Natural killer cell (primary cell): ENCODE measurements around the gene ATP8B2. TPM values are rescaled to one million over a fixed set of nuclear protein-coding genes. Genes with fewer than 3 reads are reported as not detected.
A peak's percentile ranks its signal among the peaks of the same experiment; 100 is the strongest.

Experiments used
- ATAC-seq, 3 donors: fragments of 150-1000 bp in 2 of 3; fragments of 200-7000 bp in 1 of 3; cut with Tn5 transposase; 1 replicate in 1 of 3; 2 replicates in 2 of 3; pipeline ENCODE4 v1.10.0; 2021; ENCODE audit warnings: mild to moderate bottlenecking in 2 of 3, moderate library complexity in 2 of 3
- DNase-seq, 2 donors: peaks; one replicate each; pipeline versions ENCODE4 v3.0.0 to v3.0.0-alpha.2; 2013 to 2021; ENCODE audit warnings: mixed read lengths in 1 of 2
- H3K27ac ChIP-seq: one replicate; pipeline ENCODE4 v1.5.1; 2013; ENCODE audit warnings: mild to moderate bottlenecking, low read length
- H3K27me3 ChIP-seq: one replicate; pipeline ENCODE4 v1.6.1; 2013; ENCODE audit warnings: low read length; ENCODE audit not compliant: control insufficient read depth, insufficient read depth
- H3K36me3 ChIP-seq: one replicate; pipeline ENCODE4 v1.6.1; 2013; ENCODE audit warnings: low read length; ENCODE audit not compliant: control insufficient read depth, insufficient read depth
- H3K4me1 ChIP-seq: one replicate; pipeline ENCODE4 v1.6.1; 2013; ENCODE audit warnings: low read length; ENCODE audit not compliant: control insufficient read depth, insufficient read depth
- H3K4me3 ChIP-seq: one replicate; pipeline ENCODE4 v1.5.1; 2013; ENCODE audit warnings: low read length
- H3K9me3 ChIP-seq: one replicate; pipeline ENCODE4 v1.6.1; 2013; ENCODE audit warnings: low read length; ENCODE audit not compliant: control insufficient read depth, insufficient read depth
- H3K27ac Mint-ChIP-seq, 2 donors: one replicate each; pipeline ENCODE4 v1.8.0; 2022; ENCODE audit warnings: mild to moderate bottlenecking in 2 of 2, mixed read lengths in 2 of 2, moderate library complexity in 1 of 2
- H3K27me3 Mint-ChIP-seq, 2 donors: one replicate each; pipeline ENCODE4 v1.8.0; 2022; ENCODE audit warnings: low read depth in 2 of 2, mixed read lengths in 2 of 2
- H3K36me3 Mint-ChIP-seq: one replicate; pipeline ENCODE4 v1.8.0; 2022; ENCODE audit warnings: mixed read lengths
- H3K4me1 Mint-ChIP-seq, 2 donors: one replicate each; pipeline ENCODE4 v1.8.0; 2022; ENCODE audit warnings: mixed read lengths in 2 of 2
- H3K4me3 Mint-ChIP-seq: one replicate; pipeline ENCODE4 v1.8.0; 2022; ENCODE audit warnings: mild to moderate bottlenecking, moderate library complexity, mixed read lengths
- H3K9me3 Mint-ChIP-seq, 2 donors: one replicate each; pipeline ENCODE4 v1.8.0; 2022; ENCODE audit warnings: mixed read lengths in 2 of 2
- WGBS: methylation state at CpG from one replicate; pipeline ENCODE4 v1.1.7; 2013; ENCODE audit warnings: missing lambda C conversion rate; ENCODE audit not compliant: insufficient coverage; 5-methylcytosine and 5-hydroxymethylcytosine counted together
- intact Hi-C: fragments of 100-400 bp; cut with micrococcal nuclease; formaldehyde crosslinking; loops from one replicate; pipeline ENCODE4 v1.14.2; 2022
- total RNA-seq, 4 donors: library from RNA; stranded (reverse); fragments of 120-200 nt in 1 of 4; gene quantifications; one replicate each; pipeline versions ENCODE4 v1.2.3 to v1.2.4, GENCODE V29; 2013 to 2022
- TF ChIP-seq, protein P1 (sequence below): fragments of 200-600 bp; IDR thresholded peaks from one replicate; pipeline ENCODE4 v1.8.0; 2022; ENCODE audit warnings: antibody characterized with exemption

ATP8B2 gene
- total RNA-seq, 3 donors from 2014 or later (not counting 1 experiment from before 2014, with no cell fraction given), result 47.8 to 67.5 (median 59.3) TPM

DNA sequence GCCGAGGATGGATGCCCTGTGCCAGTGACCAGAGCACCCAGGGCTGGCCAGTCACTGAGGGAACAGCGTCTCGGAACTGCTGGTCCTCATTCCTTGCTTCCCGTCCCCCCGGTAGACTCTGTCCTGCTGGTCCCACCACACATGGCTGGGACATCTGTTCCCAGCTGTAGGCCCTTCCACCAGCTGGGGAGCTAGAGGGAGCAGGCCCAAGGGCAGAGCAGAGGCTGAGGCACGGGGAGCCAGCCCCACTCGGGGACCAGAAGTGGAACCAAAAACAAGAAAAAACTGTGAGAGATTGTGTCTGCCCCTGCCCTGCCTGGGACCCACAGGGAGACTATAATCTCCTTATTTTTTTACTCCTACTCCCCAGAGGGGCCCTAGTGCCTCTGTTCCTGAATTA is 23.8 kb downstream of the ATP8B2 start:
- H3K27ac ChIP-seq, result no peak overlapping the region
- Mint-ChIP-seq H3K9me3 (no peaks in the 10 kb centered on the region), H3K27ac (peak overlapping the region in 1 of 2 donors; percentile 68), H3K4me1 (peaks cover 35 to 50% of the 10 kb centered on the region in 2 donors), H3K4me3 (no peak overlapping the region), H3K36me3 (peaks cover 8% of the 10 kb centered on the region), H3K27me3 (peaks cover 19% of the 10 kb centered on the region in 2 donors)
- TF ChIP-seq, protein P1, sequence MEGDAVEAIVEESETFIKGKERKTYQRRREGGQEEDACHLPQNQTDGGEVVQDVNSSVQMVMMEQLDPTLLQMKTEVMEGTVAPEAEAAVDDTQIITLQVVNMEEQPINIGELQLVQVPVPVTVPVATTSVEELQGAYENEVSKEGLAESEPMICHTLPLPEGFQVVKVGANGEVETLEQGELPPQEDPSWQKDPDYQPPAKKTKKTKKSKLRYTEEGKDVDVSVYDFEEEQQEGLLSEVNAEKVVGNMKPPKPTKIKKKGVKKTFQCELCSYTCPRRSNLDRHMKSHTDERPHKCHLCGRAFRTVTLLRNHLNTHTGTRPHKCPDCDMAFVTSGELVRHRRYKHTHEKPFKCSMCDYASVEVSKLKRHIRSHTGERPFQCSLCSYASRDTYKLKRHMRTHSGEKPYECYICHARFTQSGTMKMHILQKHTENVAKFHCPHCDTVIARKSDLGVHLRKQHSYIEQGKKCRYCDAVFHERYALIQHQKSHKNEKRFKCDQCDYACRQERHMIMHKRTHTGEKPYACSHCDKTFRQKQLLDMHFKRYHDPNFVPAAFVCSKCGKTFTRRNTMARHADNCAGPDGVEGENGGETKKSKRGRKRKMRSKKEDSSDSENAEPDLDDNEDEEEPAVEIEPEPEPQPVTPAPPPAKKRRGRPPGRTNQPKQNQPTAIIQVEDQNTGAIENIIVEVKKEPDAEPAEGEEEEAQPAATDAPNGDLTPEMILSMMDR, result no peak
- H3K36me3 ChIP-seq, result peaks cover 41% of the 10 kb centered on the region
- H3K9me3 ChIP-seq, result no peaks in the 10 kb centered on the region
- peaks cover 12% of the 10 kb centered on the region for H3K27me3 ChIP-seq
- 88% methylated on average over 7 of the region's 7 CpGs for WGBS
- H3K4me3 ChIP-seq, result no peak overlapping the region
- intact Hi-C loops, result no loop called here
- no peak for ATAC-seq
- peaks cover 45% of the 10 kb centered on the region for H3K4me1 ChIP-seq
- DNase-seq, result no peak

DNA sequence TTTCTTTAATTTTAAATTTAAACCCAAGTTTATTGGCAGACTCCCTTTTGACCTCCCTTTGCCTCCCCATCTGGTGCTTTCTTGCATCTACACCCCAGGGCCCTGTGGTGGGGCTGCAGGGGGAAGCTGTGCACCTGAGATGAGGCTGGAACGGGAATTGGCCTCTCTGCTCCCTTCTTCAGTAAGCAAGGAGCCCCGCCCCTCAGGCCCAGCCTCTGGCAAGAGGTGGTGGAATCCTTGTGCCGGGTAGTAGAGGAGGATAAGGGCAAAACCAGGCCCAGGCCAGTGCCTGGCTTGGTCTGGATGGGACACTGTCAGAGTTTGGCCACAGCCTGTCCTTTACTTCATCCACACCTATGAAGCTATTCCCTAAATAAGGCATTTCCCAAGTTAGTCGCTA is 25.1 kb downstream of the ATP8B2 start:
- Mint-ChIP-seq H3K4me1 (peaks cover 26 to 43% of the 10 kb centered on the region in 2 donors), H3K9me3 (no peaks in the 10 kb centered on the region), H3K27ac (no peak overlapping the region), H3K27me3 (peaks cover 22 to 24% of the 10 kb centered on the region in 2 donors), H3K36me3 (peaks cover 8% of the 10 kb centered on the region), H3K4me3 (no peak overlapping the region)
- H3K36me3 ChIP-seq, result peaks cover 29% of the 10 kb centered on the region
- peaks cover 32% of the 10 kb centered on the region for H3K4me1 ChIP-seq
- H3K27ac ChIP-seq, result no peak overlapping the region
- TF ChIP-seq, protein P1, result no peak
- H3K27me3 ChIP-seq, result peaks cover 12% of the 10 kb centered on the region
- H3K4me3 ChIP-seq, result no peak overlapping the region
- 93% methylated on average over 4 of the region's 4 CpGs for WGBS
- ATAC-seq, result no peak
- H3K9me3 ChIP-seq, result no peaks in the 10 kb centered on the region
- no peak for DNase-seq
- intact Hi-C loops, result no loop called here

DNA sequence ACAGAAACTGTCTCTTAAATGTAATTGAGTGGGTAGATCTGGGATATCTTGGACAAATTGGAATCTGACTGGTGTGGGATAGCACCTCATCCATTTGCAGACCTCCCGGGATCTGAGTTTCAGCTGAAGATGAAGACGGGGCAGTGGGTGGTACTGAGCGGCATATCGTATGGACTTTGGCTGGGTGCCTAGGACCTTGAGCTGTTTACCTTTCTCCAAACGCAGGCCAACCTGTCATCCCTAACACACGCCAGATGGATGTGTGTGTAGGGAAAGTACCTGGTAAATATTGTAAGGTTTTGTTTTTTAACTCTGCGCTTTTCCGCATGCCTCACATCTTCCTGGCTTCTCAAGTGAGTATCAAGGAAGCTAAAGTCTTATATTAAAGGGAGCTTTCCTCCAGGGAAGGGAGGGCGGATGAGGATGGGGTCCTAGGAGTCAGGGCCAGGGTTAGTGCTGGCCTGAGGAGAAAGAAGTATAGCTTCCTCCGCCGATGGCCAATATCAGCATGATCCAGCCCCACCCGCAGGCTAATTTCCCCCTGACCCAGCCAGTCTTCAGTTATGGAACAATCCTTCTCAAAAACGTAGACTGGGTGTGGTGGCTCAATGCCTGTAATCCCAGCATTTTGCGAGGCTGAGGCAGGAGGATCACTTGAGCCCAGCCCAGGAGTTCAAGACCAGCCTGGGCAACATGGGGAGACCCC is 26.2 kb downstream of the ATP8B2 start:
- intact Hi-C loops, result no loop called here
- H3K4me3 ChIP-seq, result no peak overlapping the region
- Mint-ChIP-seq H3K36me3 (peaks cover 8% of the 10 kb centered on the region), H3K4me3 (peak overlapping the region; percentile 10), H3K27me3 (peaks cover 22 to 24% of the 10 kb centered on the region in 2 donors), H3K27ac (no peak overlapping the region), H3K4me1 (peaks cover 20 to 37% of the 10 kb centered on the region in 2 donors), H3K9me3 (no peaks in the 10 kb centered on the region)
- TF ChIP-seq, protein P1, result no peak
- no peaks in the 10 kb centered on the region for H3K9me3 ChIP-seq
- H3K4me1 ChIP-seq, result peaks cover 21% of the 10 kb centered on the region
- H3K36me3 ChIP-seq, result peaks cover 18% of the 10 kb centered on the region
- no peak overlapping the region for H3K27ac ChIP-seq
- no peak for DNase-seq
- 96% methylated on average over 14 of the region's 14 CpGs for WGBS
- peaks cover 12% of the 10 kb centered on the region for H3K27me3 ChIP-seq
- no peak for ATAC-seq

DNA sequence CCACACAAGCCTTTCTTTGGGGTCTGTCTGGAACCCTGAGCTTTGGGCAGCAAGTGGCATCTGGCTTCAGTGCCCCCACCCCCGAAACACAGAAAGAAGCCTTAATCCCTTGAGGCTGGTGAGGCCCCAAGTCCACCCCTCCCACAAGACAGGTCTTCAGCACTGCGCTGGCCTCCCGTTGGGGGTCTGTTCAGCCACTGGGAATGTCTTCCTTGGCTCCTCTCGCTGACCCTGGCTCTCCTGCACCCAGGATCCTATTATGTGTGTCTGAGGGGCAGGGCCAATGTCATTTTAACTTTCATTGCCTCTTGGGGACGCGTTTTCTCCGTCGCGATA is 26.9 kb downstream of the ATP8B2 start:
- Histone ChIP-seq H3K9me3 (no peaks in the 10 kb centered on the region), H3K4me1 (peaks cover 21% of the 10 kb centered on the region), H3K27ac (no peak overlapping the region), H3K27me3 (peaks cover 12% of the 10 kb centered on the region), H3K36me3 (peaks cover 13% of the 10 kb centered on the region), H3K4me3 (peak overlapping the region; percentile 40)
- WGBS, result 17% methylated on average over 9 of the region's 9 CpGs
- DNase-seq, result no peak
- Mint-ChIP-seq H3K4me3 (peak overlapping the region; percentile 91), H3K27ac (peak overlapping the region in 1 of 2 donors; percentile 71), H3K9me3 (no peaks in the 10 kb centered on the region), H3K36me3 (peaks cover 8% of the 10 kb centered on the region), H3K27me3 (peaks cover 22 to 24% of the 10 kb centered on the region in 2 donors), H3K4me1 (peaks cover 20 to 33% of the 10 kb centered on the region in 2 donors)
- no peak for ATAC-seq
- TF ChIP-seq, protein P1, result no peak
- intact Hi-C loops, result no loop called here
